ENCODE results near the gene KCNK10.

GRCh38 chr14:88245321-88245720 is 77.7 kb downstream of the KCNK10 start:
- TF ChIP-seq CTCF (IDR thresholded peaks at IDR 0.05) (no peak), POLR2AphosphoS5 (IDR thresholded peaks at IDR 0.05) (no peak), EP300 (IDR thresholded peaks at IDR 0.05) (no peak)

All from sigmoid colon (tissue), 4 donors.